Smooth muscle cell (in vitro differentiated cells): ENCODE measurements around the gene AURKB. TPM values are rescaled to one million over a fixed set of nuclear protein-coding genes. Genes with fewer than 3 reads are reported as not detected.

Experiments
- DNase-seq: peaks from one replicate; lab custom pipeline; 2025; ENCODE audit not compliant: unreplicated experiment; lab: John Stamatoyannopoulos, UW
- H2AFZ ChIP-seq: fragments of 200-600 bp; sonication (generic); 2 replicates; pipeline ENCODE4 v1.6.0; 2016; ENCODE audit warnings: antibody characterized with exemption, low read depth, mild to moderate bottlenecking
- H3F3A ChIP-seq: fragments of 200-600 bp; sonication (generic); 2 replicates; pipeline ENCODE4 v1.6.0; 2017; ENCODE audit warnings: antibody characterized with exemption, low read depth
- H3K27ac ChIP-seq: fragments of 200-600 bp; sonication (generic); 2 replicates; pipeline ENCODE4 v1.5.1; 2016; ENCODE audit warnings: low read depth, mild to moderate bottlenecking
- H3K27me3 ChIP-seq: fragments of 200-600 bp; sonication (generic); 2 replicates; pipeline ENCODE4 v1.6.1; 2016; ENCODE audit warnings: low read depth, mild to moderate bottlenecking
- H3K36me3 ChIP-seq: fragments of 200-600 bp; sonication (generic); 2 replicates; pipeline ENCODE4 v1.5.1; 2016; ENCODE audit warnings: low read depth
- H3K4me1 ChIP-seq: fragments of 200-600 bp; sonication (generic); 2 replicates; pipeline ENCODE4 v1.5.1; 2016; ENCODE audit warnings: low read depth
- H3K4me2 ChIP-seq: fragments of 200-600 bp; sonication (generic); 2 replicates; pipeline ENCODE4 v1.6.0; 2016; ENCODE audit warnings: mild to moderate bottlenecking
- H3K4me3 ChIP-seq: fragments of 200-600 bp; sonication (generic); 2 replicates; pipeline ENCODE4 v1.5.1; 2016; ENCODE audit warnings: mild to moderate bottlenecking
- H3K79me2 ChIP-seq: fragments of 200-600 bp; sonication (generic); 2 replicates; pipeline ENCODE4 v1.6.0; 2016; ENCODE audit warnings: low read depth, mild to moderate bottlenecking
- H3K9ac ChIP-seq: fragments of 200-600 bp; sonication (generic); 2 replicates; pipeline ENCODE4 v1.6.0; 2016; ENCODE audit warnings: low read depth
- H3K9me3 ChIP-seq: fragments of 200-600 bp; sonication (generic); replicated peaks from 2 replicates; pipeline ENCODE4 v1.5.1; 2016; ENCODE audit warnings: low read depth
- H4K20me1 ChIP-seq: fragments of 200-600 bp; sonication (generic); 2 replicates; pipeline ENCODE4 v1.6.0; 2016; ENCODE audit warnings: low read depth
- WGBS: methylation state at CpG from one replicate; pipeline ENCODE4 v1.1.7; 2016; ENCODE audit warnings: low lambda C conversion rate; 5-methylcytosine and 5-hydroxymethylcytosine counted together
- polyA plus RNA-seq: library from polyadenylated mRNA; unstranded; fragments of >200 nt; fragmentation: Nextera tagmentation; extraction: Ambion mirVana; gene quantifications from 2 replicates; pipeline ENCODE4 v1.2.1, GENCODE V29; 2016
- total RNA-seq: library from RNA; depleted of rRNA; stranded (reverse); fragments of >200 nt; gene quantifications from 2 replicates; pipeline ENCODE4 v1.2.3, GENCODE V29; 2014
- TF ChIP-seq, protein P1 (sequence below): fragments of 200-600 bp; sonication (generic); IDR thresholded peaks from 2 replicates; pipeline ENCODE4 v1.5.1; 2017; ENCODE audit warnings: borderline replicate concordance, mild to moderate bottlenecking, antibody characterized with exemption; ENCODE audit not compliant: insufficient read depth, poor library complexity, severe bottlenecking

Gene AURKB
- total and polyA plus RNA-seq, 2 experiments from 2014 or later: 16.6 to 33.5 TPM

DNA sequence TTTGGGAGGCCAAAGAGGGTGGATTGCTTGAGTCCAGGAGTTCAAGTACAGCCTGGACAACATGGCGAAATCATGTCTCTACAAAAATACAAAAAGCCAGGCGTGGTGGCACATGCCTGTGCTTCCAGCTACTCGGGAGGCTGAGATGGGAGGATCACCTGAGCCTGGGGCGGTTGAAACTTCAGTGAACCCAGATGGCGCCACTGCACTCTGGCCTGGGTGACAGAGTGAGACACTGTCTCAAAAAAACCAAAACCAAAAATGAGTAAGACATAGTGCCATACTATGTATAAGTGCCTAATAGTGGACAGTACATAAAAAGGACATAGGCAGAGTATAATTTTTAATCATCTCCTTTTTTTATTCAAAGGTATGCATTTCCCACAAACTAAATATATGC lies 33.5 kb upstream of the AURKB start:
- no peak for DNase-seq
- Histone ChIP-seq H3K9me3 (no peaks in the 10 kb centered on the region), H3K4me2 (no peak overlapping the region), H3K27ac (no peak overlapping the region), H4K20me1 (no peaks in the 10 kb centered on the region), H3K27me3 (no peaks in the 10 kb centered on the region), H3K36me3 (no peaks in the 10 kb centered on the region), H3K9ac (no peak overlapping the region), H3K4me1 (no peaks in the 10 kb centered on the region), H3K4me3 (no peak overlapping the region), H3F3A (peaks cover 3% of the 10 kb centered on the region), H2AFZ (no peak overlapping the region), H3K79me2 (peaks cover 2% of the 10 kb centered on the region)
- WGBS: 92% methylated on average over 5 of the region's 5 CpGs
- TF ChIP-seq, protein P1, sequence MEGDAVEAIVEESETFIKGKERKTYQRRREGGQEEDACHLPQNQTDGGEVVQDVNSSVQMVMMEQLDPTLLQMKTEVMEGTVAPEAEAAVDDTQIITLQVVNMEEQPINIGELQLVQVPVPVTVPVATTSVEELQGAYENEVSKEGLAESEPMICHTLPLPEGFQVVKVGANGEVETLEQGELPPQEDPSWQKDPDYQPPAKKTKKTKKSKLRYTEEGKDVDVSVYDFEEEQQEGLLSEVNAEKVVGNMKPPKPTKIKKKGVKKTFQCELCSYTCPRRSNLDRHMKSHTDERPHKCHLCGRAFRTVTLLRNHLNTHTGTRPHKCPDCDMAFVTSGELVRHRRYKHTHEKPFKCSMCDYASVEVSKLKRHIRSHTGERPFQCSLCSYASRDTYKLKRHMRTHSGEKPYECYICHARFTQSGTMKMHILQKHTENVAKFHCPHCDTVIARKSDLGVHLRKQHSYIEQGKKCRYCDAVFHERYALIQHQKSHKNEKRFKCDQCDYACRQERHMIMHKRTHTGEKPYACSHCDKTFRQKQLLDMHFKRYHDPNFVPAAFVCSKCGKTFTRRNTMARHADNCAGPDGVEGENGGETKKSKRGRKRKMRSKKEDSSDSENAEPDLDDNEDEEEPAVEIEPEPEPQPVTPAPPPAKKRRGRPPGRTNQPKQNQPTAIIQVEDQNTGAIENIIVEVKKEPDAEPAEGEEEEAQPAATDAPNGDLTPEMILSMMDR: no peak

- Histone ChIP-seq H3K4me2 (no peak overlapping the region), H4K20me1 (no peaks in the 10 kb centered on the region), H3K27ac (no peak overlapping the region), H2AFZ (no peak overlapping the region), H3K9me3 (no peaks in the 10 kb centered on the region), H3K27me3 (no peaks in the 10 kb centered on the region), H3F3A (no peaks in the 10 kb centered on the region), H3K36me3 (no peaks in the 10 kb centered on the region), H3K79me2 (no peaks in the 10 kb centered on the region), H3K9ac (no peak overlapping the region), H3K4me3 (no peak overlapping the region), H3K4me1 (no peaks in the 10 kb centered on the region)
- TF ChIP-seq, protein P1: no peak
- 97% methylated on average over 4 of the region's 4 CpGs for WGBS
- DNase-seq: no peak
Measured at GRCh38 chr17:8237886-8238285, 27.5 kb upstream of the AURKB start.

- H3K9ac ChIP-seq: no peak overlapping the region
- TF ChIP-seq, protein P1: no peak
- 97% methylated on average over 7 of the region's 7 CpGs for WGBS
- no peaks in the 10 kb centered on the region for H3K79me2 ChIP-seq
- H4K20me1 ChIP-seq: no peaks in the 10 kb centered on the region
- no peaks in the 10 kb centered on the region for H3K9me3 ChIP-seq
- H3K27me3 ChIP-seq: no peaks in the 10 kb centered on the region
- H3K4me2 ChIP-seq: no peak overlapping the region
- no peaks in the 10 kb centered on the region for H3K4me1 ChIP-seq
- H3K27ac ChIP-seq: no peak overlapping the region
- H3K4me3 ChIP-seq: no peak overlapping the region
- DNase-seq: no peak
- H3K36me3 ChIP-seq: no peaks in the 10 kb centered on the region
- H3F3A ChIP-seq: no peaks in the 10 kb centered on the region
- no peak overlapping the region for H2AFZ ChIP-seq
Measured at GRCh38 chr17:8237175-8237574, 26.8 kb upstream of the AURKB start.

DNA sequence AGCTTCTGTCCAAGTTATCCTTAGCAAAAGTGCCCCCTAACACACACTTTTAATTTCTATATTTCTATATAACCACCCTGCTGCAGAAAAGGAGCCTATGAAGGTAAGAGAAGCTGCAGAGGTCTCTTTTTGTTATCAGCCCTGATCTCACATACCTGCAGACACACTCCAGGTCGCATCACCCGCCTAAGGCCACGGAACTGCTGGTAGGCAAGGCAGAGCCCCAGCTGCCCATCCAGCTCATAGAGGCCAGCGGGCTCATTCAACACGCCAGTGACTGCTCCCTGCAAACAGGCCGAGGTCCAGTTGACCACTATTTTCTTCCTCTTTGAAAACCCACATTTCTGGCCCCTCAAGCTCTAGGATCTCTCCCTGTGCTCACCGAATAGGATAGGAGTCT lies 25.3 kb upstream of the AURKB start:
- TF ChIP-seq, protein P1: no peak
- Histone ChIP-seq H3K4me2 (no peak overlapping the region), H3K4me3 (no peak overlapping the region), H3K27ac (no peak overlapping the region), H4K20me1 (no peaks in the 10 kb centered on the region), H3K27me3 (no peaks in the 10 kb centered on the region), H3K4me1 (no peaks in the 10 kb centered on the region), H3F3A (no peaks in the 10 kb centered on the region), H2AFZ (no peak overlapping the region), H3K9me3 (no peaks in the 10 kb centered on the region), H3K9ac (no peak overlapping the region), H3K36me3 (no peaks in the 10 kb centered on the region), H3K79me2 (no peaks in the 10 kb centered on the region)
- no peak for DNase-seq
- 91% methylated on average over 7 of the region's 7 CpGs for WGBS
